ENCODE results near the gene GSTO2. TPM values are rescaled to one million over a fixed set of nuclear protein-coding genes. Genes with fewer than 3 reads are reported as not detected.

The GSTO2 gene
- total RNA-seq, 1 donor = 2.2 TPM

- DNase-seq (ENCODE audit: insufficient read length, low spot score, missing footprints) = no peak
- Histone ChIP-seq H3K79me2 (ENCODE audit: insufficient read depth, low read length) (peaks cover 2% of the 10 kb centered on the region), H3K9me3 (ENCODE audit: low read depth, low read length) (no peaks in the 10 kb centered on the region), H4K20me1 (ENCODE audit: insufficient read depth, low read length) (no peaks in the 10 kb centered on the region), H3K4me3 (ENCODE audit: insufficient read depth, low read length) (no peak overlapping the region), H3K27me3 (ENCODE audit: insufficient read depth, low read length) (no peaks in the 10 kb centered on the region), H2AFZ (ENCODE audit: low read length) (no peak overlapping the region), H3K36me3 (ENCODE audit: insufficient read depth, low read length) (no peaks in the 10 kb centered on the region), H3K4me1 (ENCODE audit: insufficient read depth, low read length) (peaks cover 49% of the 10 kb centered on the region), H3K27ac (ENCODE audit: low read depth, low read length) (peak overlapping the region; percentile 62), H3K4me2 (ENCODE audit: insufficient read depth, low read length) (no peak overlapping the region)
- TF ChIP-seq CTCF (IDR thresholded peaks at IDR 0.05; ENCODE audit: extremely low read depth, low read depth, low read length) = no peak
These were observed 35.9 kb downstream of the GSTO2 start for GRCh38 chr10:104304927-104305326.

GRCh38 chr10:104306897-104307296, 37.9 kb downstream of the GSTO2 start:
- no peaks in the 10 kb centered on the region for H4K20me1 ChIP-seq (ENCODE audit: insufficient read depth, low read length)
- H2AFZ ChIP-seq (ENCODE audit: low read length) = no peak overlapping the region
- H3K9me3 ChIP-seq (ENCODE audit: low read depth, low read length) = no peaks in the 10 kb centered on the region
- DNase-seq (ENCODE audit: insufficient read length, low spot score, missing footprints) = no peak
- peaks cover 17% of the 10 kb centered on the region for H3K36me3 ChIP-seq (ENCODE audit: insufficient read depth, low read length)
- no peaks in the 10 kb centered on the region for H3K27me3 ChIP-seq (ENCODE audit: insufficient read depth, low read length)
- peaks cover 21% of the 10 kb centered on the region for H3K79me2 ChIP-seq (ENCODE audit: insufficient read depth, low read length)
- peaks cover 43% of the 10 kb centered on the region for H3K4me1 ChIP-seq (ENCODE audit: insufficient read depth, low read length)
- TF ChIP-seq CTCF (IDR thresholded peaks at IDR 0.05; ENCODE audit: extremely low read depth, low read depth, low read length) = no peak
- H3K4me3 ChIP-seq (ENCODE audit: insufficient read depth, low read length) = no peak overlapping the region
- peak overlapping the region; percentile 62 for H3K27ac ChIP-seq (ENCODE audit: low read depth, low read length)
- H3K4me2 ChIP-seq (ENCODE audit: insufficient read depth, low read length) = no peak overlapping the region

- peaks cover 43% of the 10 kb centered on the region for H3K4me1 ChIP-seq (ENCODE audit: insufficient read depth, low read length)
- no peak for TF ChIP-seq CTCF (IDR thresholded peaks at IDR 0.05; ENCODE audit: extremely low read depth, low read depth, low read length)
- DNase-seq (ENCODE audit: insufficient read length, low spot score, missing footprints) = no peak
These were observed 38.8 kb downstream of the GSTO2 start for GRCh38 chr10:104307576-104308438.

GRCh38 chr10:104308439-104308903, 39.5 kb downstream of the GSTO2 start:
- Histone ChIP-seq H3K4me3 (ENCODE audit: insufficient read depth, low read length) (no peak overlapping the region), H3K4me2 (ENCODE audit: insufficient read depth, low read length) (no peak overlapping the region), H3K27me3 (ENCODE audit: insufficient read depth, low read length) (no peaks in the 10 kb centered on the region), H3K79me2 (ENCODE audit: insufficient read depth, low read length) (peaks cover 37% of the 10 kb centered on the region), H4K20me1 (ENCODE audit: insufficient read depth, low read length) (no peaks in the 10 kb centered on the region), H3K36me3 (ENCODE audit: insufficient read depth, low read length) (peaks cover 32% of the 10 kb centered on the region), H3K9me3 (ENCODE audit: low read depth, low read length) (no peaks in the 10 kb centered on the region), H3K27ac (ENCODE audit: low read depth, low read length) (peak overlapping the region; percentile 62), H2AFZ (ENCODE audit: low read length) (no peak overlapping the region), H3K4me1 (ENCODE audit: insufficient read depth, low read length) (peaks cover 43% of the 10 kb centered on the region)
- no peak for TF ChIP-seq CTCF (IDR thresholded peaks at IDR 0.05; ENCODE audit: extremely low read depth, low read depth, low read length)
- no peak for DNase-seq (ENCODE audit: insufficient read length, low spot score, missing footprints)

More at GRCh38 chr10:104307576-104308438, 38.8 kb downstream of the GSTO2 start:
- peaks cover 26% of the 10 kb centered on the region for H3K36me3 ChIP-seq (ENCODE audit: insufficient read depth, low read length)
- no peak overlapping the region for H3K4me2 ChIP-seq (ENCODE audit: insufficient read depth, low read length)
- H3K27me3 ChIP-seq (ENCODE audit: insufficient read depth, low read length) = no peaks in the 10 kb centered on the region
- H3K4me3 ChIP-seq (ENCODE audit: insufficient read depth, low read length) = no peak overlapping the region
- peak overlapping the region; percentile 62 for H3K27ac ChIP-seq (ENCODE audit: low read depth, low read length)
- no peaks in the 10 kb centered on the region for H3K9me3 ChIP-seq (ENCODE audit: low read depth, low read length)
- no peaks in the 10 kb centered on the region for H4K20me1 ChIP-seq (ENCODE audit: insufficient read depth, low read length)
- H3K79me2 ChIP-seq (ENCODE audit: insufficient read depth, low read length) = peaks cover 30% of the 10 kb centered on the region
- no peak overlapping the region for H2AFZ ChIP-seq (ENCODE audit: low read length)

All from osteoblast (primary cell).